GM19324 (cell line): Measurements from ENCODE around the gene NGDN.
"Not testable (repeated sequence)": the region's sequence is repeated elsewhere in the genome, so short reads cannot be mapped to it uniquely, and the experiment has no call there.

Experiments used
- ATAC-seq: cut with Tn5 transposase; IDR thresholded peaks from one replicate; pipeline ENCODE4 v1.9.1; 2021; ENCODE audit warnings: mild to moderate bottlenecking, moderate library complexity; ENCODE audit not compliant: unreplicated experiment, low FRiP score

NGDN gene, protein sequence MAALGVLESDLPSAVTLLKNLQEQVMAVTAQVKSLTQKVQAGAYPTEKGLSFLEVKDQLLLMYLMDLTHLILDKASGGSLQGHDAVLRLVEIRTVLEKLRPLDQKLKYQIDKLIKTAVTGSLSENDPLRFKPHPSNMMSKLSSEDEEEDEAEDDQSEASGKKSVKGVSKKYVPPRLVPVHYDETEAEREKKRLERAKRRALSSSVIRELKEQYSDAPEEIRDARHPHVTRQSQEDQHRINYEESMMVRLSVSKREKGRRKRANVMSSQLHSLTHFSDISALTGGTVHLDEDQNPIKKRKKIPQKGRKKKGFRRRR

DNA sequence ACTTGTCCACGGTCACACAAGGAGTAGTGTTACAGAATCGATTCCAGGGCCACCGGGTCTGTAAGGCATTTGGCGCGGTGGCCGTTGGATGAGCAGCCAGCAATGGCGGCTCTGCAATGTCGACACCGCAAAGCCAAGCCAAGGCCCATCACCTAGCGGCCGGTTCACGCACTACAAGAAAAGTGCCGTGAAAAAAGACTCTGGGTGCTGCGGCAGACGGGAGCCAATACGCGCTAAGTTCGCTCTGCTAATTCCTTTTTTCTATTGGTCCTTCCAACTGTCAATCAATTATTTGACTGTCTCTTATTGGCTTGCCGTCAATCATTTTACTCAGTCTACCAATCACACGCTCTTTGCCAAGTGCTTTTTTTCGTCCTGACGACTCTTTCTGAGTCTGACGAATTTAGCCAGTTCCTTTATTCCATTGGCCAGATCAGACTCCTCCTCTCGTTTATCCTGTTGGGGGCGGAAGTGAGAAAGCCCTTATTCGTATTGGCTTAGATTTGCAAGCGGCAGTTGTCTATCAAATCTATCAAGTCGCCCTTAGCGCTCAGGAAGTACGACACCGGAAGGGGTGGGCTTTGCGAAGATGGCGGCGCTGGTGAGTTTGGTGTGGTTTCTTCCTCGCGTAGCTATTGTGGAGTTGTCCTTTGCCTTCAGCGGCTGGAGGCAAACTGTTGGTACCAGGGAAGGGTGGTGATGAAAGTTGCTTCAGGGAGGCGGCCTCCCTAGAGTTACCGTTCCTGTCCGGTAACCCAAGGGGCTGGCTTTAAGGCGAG, at the start of gene NGDN:
TSS of gene NGDN (plus strand) at position 577 of the 779 bp plus-strand sequence. CDS start at position 590, 13 bp downstream.
- ATAC-seq: peak; percentile 97

DNA sequence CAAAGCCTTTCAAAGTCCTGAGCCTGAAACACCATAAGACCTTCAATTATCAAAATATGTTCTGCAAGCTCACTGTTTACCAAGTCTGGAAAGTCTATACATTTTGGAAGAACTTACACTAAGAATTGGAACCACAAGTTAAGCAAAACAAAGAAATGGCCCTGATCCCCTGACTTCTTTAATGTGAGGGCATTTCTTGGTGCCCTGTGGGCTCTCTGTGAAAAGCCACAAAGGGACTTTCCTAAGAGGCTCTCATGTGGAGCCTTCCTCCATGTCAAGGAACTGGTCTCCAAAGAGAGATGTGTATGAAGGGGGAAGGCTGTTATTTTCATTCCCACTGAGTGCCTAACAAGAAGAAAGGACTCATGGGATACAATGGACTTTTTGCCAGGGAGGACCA, 47.9 kb upstream of the NGDN start:
- no peak for ATAC-seq

DNA sequence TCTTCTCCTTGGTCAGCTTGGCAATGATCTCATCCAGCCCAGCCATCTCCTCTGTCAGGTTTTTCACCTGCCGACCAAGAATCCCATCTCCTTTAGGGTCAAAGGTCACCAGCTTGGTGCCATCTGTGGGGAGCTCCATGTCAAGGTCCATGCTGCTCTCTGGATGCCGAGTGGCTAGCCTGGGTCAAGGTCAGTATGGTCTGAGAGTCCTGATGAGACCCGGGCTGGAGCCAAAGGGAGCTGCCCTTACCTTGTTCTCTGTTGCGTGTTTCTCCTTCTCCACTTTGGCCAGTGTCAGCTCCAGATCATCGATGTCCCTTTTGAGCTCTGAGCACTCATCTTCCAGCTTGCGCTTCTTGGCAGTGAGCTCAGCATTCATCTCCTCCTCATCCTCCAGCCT, 45.8 kb upstream of the NGDN start:
- ATAC-seq: no peak

DNA sequence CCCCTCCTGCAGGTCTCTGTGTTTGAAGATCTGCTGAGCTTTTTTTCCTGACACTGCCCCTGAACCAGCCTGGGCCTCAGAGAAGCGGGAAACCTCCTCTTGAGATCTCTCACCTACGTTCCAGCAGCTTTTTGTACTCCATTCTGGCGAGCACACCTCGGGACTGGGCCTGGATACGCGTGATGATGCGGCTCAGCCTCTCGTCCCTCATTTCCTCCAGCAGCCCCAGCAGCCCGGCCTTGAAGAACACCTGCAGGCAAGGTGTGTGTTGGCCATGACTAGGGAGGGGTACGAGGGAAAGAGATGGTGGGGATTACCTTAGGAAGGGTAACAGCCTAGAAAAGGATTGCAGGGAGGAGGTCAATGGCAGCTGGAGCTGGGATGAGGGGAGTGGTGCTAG, 44.3 kb upstream of the NGDN start:
- no peak for ATAC-seq

DNA sequence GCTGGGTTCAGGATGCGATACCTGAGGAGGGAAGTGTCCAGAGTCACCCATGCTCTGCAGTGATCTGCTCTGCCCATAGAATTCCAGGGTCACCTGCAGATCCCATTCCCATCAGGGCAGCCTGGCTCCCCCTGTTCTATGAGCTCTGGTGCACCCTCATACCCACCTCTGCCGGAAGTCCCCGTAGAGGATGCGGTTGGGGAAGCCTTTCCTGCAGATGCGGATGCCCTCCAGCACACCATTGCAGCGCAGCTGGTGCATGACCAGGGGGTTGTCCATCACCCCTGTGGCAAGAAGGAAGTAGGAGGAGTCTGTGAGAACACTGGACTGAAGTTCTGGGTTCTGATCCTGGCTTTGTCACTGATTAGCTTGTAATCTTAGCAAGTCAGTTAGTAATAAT, 43.7 kb upstream of the NGDN start:
- ATAC-seq: not testable (repeated sequence)

DNA sequence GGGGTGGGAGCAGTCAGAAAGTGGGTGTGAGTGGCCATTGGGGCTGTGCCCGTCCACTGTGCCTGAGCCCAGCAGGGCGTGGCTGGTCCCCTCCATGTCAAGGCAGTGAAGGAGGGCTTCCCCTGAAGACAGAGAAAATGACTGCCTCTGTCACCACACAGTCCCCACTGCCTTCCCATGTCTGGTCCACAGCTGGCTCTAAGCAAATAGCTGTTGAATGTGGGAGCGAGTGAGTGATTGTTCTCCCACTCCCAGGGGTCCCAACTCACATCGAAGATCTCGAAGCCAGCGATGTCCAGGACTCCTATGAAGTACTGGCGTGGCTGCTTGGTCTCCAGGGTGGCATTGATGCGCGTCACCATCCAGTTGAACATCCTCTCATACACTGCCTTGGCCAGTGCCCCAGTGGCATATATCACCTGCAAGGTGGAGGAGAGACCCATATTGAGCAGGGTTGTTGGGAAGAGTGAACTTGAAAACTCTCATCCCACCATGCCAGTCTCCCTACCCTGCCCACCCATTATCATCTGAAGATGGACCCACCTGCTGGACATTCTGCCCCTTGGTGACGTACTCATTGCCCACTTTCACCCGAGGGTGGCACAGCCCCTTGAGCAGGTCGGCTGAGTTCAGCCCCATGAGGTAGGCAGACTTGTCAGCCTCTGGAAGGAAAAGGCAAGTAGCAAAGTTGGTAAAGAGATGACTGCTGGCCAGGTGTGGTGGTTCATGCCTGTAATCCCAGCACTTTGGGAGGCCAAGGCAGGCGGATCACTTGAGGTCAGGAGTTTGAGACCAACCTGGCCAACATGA, 40.6 kb upstream of the NGDN start:
- ATAC-seq: no peak

DNA sequence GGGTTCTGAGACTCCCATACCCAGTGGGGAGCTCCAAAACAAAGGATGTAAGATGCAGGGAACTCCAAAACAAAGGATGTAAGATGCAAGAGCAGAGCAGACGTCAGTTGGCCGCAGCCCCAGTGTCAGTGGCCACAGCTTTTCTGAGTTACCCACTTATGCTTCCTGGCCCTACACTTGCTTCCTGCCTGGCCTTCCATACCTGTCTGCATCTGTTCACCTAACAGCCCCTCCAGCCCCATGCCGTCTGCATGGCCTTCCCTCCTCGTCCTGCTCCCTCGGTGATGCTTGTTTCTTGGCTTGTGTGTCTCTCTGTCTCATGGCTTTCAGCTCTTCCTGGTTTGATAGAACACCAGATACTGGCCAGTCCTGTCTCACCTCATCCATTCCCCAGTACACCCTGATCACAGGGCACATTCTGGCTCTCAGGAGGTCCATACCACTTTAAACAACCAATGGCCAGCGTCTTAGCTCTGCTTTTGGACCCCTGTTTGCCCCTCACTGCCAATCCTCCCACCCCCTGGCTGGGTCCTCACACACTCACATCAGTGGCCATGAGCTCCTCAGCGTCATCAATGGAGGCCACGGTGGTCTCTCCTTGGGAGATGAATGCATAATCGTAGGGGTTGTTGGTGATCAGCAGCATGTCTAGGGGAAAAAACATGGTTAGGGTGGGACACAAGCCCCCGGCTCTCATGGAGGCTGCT, 39.3 kb upstream of the NGDN start:
- no peak for ATAC-seq

DNA sequence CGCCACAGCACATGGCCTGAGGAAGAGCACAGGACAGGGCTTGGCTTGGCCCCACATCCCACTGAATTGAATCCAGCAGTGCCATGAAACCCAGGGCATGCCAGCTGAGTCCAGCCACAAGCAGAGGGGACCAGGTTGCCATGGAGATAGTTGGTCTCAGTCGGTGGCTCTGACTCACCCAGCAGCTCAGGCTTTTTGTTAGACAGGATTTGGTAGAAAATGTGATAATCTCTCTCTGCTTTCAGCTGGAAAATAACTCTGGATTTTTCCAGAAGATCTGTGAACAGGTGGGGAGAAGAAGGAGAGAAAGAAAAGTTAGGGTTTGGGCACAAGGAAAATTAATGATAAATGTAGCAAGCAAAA, 38.8 kb upstream of the NGDN start:
- ATAC-seq: no peak

DNA sequence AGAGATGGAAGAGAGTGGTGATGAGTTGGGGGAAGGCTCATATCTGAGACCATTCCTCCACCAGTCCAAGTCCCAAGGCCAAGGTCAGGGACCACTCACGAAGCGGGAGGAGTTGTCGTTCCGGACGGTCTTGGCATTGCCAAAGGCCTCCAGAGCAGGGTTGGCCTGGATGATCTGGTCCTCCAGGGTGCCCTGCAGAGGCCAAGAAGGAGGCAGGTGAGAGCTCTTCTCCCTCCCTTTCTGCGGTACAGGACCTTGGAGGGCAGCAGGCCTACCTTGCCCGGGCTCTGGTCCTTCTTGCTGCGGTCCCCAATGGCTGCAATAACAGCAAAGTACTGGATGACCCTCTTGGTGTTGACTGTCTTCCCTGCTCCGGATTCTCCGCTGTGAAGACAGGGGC, 38.0 kb upstream of the NGDN start:
- no peak for ATAC-seq

DNA sequence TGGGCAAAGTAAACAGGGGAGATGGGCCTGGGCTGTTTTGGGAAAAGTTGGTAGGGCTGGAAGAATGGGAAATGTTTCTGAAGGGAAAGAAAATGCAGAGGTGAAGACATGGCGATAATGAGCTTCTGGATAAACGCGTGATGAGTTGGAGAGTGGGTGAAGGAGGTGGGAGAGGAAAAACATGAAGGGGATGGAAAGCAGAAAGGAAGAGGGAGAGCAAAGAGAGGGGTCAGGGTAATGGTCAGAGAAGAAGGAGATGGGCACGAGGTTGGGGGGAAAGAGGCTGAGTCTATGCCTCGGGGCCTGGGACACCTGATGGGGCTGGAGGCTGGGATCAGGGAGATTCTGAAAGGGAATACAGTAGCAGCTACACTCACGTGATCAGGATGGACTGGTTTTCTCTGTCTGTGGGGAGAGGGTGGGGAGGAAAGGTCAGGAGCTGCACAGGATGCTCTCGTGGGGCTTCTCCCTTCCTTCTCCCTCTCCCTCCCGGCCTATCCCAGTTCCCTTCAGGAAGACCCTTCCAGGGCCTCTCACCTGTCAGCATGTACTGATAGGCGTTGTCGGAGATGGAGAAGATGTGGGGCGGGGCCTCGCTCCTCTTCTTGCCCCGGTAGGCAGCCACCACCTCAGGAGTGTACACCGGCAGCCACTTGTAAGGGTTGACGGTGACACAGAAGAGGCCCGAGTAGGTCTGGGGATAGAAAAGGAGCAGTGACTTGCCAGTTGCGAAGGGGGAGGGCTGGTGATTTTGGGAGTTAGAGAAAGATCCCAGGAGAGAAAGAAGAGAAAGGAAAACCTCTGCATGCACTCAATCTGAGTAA, 37.2 kb upstream of the NGDN start:
- ATAC-seq: no peak

DNA sequence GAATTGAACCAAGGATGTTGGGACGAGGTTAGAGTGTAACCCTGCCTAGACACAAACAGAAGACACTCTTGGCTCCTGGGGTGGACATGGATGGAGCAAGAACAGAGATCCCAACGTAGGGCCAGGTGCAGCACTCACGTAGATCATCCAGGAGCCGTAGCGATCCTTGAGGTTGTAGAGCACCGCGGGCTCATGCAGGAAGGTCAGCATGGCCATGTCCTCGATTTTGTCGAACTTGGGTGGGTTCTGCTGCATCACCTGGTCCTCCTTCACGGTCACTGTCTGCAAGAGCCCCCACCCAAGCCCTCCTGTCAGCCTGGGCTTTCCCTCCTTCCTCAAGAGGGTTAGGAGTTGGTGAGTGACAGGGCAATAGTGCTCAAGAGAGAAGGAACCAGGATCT, 36.6 kb upstream of the NGDN start:
- ATAC-seq: no peak

DNA sequence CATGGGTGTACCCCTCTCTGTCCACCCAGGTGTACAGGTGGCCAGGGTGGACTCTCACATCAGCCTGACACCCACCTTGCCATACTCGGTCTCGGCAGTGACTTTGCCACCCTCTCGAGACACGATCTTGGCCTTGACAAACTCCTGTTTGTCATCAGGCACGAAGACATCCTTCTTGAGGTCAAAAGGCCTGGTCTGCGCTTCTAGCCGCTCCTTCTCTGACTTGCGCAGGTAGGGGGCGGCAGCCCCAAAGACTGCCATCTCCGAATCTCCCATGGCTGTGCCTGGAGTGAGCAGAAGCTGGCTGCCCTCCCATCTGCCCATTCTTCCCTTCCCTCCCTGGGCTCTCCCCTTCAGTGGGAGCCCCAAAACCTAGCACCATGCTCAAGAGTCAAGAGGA, 36.0 kb upstream of the NGDN start:
- no peak for ATAC-seq

DNA sequence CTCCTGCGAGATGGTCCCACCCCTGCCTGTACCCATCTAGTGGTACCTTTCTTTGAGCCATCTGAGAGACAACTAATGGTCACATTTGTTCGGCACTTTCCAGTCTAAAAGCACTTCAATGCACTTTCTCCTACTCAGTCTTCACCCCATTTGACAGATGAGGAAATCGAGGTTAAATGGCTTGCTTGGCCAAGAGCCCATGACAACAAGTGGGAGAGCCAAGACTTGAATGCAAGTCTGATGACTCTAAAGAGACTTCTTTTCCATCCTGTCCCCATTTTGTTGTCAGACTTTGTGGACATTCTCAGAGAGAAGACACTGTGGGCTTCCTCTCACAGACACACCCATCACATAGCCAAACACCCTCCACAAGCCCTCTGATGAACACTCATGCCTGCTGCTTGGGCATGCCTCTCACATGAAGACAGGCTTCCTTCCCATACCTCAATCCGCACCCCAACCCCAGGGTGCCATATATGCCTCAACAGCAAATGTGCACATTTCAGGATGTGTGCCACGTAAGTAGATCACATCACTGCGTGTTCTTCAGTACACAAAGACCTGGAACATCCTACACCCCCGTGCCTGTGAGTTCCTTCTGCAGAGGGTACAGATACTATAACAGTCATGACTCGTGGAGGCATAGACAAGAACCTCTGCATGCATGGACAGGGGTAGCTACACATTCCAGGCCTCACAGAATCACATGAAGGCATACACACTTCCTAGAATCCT, 34.8 kb upstream of the NGDN start:
- ATAC-seq: no peak

DNA sequence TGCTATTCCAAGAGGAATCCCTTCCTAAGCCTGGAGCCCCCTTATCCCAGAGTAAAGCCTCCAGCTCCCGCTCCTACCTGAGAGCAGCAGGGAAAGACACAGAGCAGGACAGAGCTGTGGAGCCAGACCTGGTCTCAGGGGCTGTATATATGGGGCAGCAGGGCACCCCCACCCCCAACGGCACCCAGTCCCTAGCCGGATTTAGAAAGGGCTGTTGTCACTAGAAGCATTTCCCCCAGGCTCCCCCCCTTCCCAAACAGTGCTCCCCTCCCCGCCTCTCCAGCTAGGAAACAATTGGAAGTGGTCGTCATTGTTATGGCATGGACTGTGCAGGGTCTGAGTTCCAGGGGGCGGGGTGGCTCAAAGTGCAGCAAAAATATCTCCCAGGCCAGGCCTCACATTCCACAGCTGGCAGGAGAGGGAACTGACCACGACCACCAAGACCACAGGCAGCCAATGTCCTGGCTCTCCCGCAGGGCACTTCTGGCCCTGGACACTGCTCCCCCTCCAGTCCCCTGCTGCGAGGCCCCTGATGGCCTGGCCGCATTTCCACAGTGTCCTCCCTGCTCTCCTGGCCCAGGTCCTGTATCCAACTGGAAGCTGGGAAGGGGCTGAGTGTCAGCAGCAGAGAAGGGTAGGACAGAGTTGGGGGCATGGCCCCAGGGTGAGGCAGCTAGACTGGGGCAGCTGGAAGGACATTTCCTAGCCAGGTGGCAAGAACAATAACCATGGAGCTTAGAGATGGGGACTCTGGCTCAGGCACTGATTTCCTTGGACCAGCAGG, 33.8 kb upstream of the NGDN start, which contains the start of gene MYH7:
TSS of gene MYH7 (minus strand) at position 118 of the 784 bp plus-strand sequence. CDS start 1,928 bp downstream, outside the sequence.
- no peak for ATAC-seq

DNA sequence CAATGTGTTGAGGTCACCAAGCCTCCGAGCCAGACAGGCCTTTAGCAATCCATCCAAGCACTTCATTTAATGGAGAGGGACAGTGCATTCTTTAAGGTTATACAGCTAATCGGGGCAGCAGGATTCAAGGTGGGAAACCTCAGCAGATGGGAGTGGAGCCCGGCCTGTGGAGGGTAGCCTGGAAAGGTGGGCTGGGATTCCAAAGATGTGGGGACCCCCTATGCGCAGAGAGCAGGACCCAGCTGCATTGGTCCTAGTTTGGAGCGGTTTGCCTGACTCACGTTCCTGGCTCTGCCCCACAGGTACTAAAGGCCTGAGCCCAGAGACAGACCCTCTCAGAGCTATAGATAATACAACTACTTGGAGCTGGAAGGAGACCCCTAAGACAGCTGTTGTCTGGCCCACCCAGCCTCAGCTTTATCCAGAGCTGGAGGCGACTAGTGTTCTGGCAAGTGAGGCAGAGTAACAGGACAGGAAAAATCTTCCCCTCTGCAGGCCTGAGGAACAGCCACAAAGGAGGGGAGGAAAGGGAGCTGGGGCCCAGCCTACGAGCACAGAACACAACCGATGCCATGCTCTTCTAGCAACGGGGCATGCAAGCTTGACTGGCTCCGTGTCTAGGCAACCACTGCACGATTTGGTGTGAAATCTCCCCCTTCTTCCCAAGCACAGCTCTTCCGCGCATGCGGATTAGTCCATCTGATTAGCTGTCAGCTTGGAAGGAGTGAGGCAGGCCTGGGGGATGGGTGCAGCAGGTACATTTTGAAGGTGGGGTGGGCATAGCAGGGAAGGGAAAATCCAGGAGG, 33.0 kb upstream of the NGDN start:
- ATAC-seq: no peak

DNA sequence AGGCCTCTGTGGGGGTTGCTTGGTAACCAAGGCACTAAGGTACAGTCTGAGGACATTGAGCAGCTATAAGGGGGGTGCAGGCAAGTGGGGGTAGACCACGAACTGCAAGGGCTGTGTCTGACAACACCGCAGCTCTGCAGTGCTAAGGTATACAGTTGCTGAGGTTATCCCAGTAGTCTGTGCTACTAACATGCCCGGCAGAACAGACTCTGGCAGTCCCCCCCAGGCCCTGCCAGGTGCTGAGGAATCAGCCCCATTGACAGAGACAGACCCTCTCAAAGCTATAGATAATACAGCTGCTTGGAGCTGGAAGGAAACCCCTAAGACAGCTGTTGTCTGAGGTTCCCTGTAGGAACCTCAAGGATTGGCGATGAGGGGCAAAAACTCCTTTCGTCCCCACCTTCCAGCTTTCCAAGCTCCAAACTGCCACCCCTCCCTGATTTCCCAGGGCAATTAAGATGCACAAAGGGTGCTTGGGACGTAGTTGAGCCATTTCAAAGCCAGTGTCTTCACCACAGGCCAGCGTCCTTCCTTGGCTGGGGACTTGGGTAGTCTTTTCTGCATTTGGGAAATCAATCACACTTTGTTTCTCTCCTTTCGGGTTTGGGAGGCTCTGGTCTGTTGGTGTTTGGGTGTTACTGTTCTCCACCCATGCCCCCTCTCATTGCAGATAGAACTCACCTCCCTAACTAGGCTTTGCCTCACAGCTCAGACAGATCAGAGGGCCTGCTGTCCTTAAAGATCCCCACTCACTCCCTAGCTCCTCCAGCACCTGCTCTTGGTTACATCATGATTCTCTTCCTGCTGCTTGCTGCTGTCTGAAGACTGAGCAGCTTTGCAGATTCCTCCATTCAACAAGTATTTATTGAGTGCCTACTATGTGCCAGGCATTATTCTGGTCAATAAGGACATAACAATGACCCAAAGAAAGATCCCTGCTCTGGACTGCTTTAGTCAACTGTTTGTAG, 32.1 kb upstream of the NGDN start:
- no peak for ATAC-seq
